Measurements from ENCODE around the gene FHIP2A.
A peak's percentile ranks its signal among the peaks of the same experiment; 100 is the strongest.
"Not testable (repeated sequence)": the region's sequence is repeated elsewhere in the genome, so short reads cannot be mapped to it uniquely, and the experiment has no call there.

The FHIP2A gene

GRCh38 chr10:114856544-114857287 lies 35.1 kb downstream of the FHIP2A start:
- no peak for DNase-seq (ENCODE audit: insufficient read length, low spot score)
- no peak for TF ChIP-seq POLR2A (IDR thresholded peaks at IDR 0.05; ENCODE audit: low read depth, low read length)
- FAIRE-seq: peak; percentile 92

- not testable (repeated sequence) for DNase-seq (ENCODE audit: insufficient read length, low spot score); FAIRE-seq
Measured at GRCh38 chr10:114857288-114857565, 35.6 kb downstream of the FHIP2A start.

GRCh38 chr10:114857922-114858629 lies 36.5 kb downstream of the FHIP2A start:
- DNase-seq (ENCODE audit: insufficient read length, low spot score) (no peak), FAIRE-seq (peak; percentile 41)
- TF ChIP-seq POLR2A (IDR thresholded peaks at IDR 0.05; ENCODE audit: low read depth, low read length): no peak

GRCh38 chr10:114859222-114859621 lies 37.6 kb downstream of the FHIP2A start:
- FAIRE-seq (no peak), DNase-seq (ENCODE audit: insufficient read length, low spot score) (no peak)
- no peak for TF ChIP-seq POLR2A (IDR thresholded peaks at IDR 0.05; ENCODE audit: low read depth, low read length)

DNA sequence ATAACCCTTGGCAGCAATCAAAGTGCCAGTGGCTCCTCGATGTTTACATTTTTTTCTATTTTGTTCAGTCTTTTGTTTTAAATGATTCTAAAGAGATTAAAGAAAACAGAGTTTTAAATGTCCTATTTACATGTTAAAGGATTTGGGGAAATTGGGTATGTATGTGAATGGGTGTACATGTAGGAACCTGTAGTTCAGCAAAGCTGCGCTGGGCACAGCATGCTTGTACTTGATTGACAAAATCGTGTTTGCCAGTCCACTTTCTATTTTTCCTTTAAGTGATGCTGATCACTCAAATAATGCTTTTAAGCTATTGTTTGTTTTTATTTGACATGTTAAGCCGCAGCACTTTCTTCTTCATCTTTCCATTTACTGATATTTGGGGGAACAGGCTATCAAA lies 40.9 kb downstream of the FHIP2A start:
- FAIRE-seq: no peak
- TF ChIP-seq POLR2A (IDR thresholded peaks at IDR 0.05; ENCODE audit: low read depth, low read length): no peak
- DNase-seq (ENCODE audit: insufficient read length, low spot score): no peak

DNA sequence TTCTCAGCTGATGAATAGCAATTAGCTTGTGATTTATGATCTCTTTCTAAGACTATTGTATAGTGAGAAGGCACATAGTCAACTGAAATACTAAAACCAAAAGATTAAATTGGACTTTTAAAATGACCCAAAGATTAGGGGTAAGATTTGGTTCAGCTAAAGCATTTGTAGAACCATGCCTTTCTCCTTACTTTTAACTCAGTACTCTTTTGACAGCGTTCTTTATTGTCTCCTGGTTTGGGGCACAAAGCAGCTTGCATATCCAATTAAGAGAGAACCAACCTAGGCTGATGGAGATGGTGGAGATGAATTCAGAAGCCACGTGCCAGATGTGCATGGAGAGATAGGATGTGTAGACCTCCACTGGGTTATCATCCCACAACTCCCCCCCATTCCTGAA lies 45.8 kb downstream of the FHIP2A start:
- FAIRE-seq (no peak), DNase-seq (ENCODE audit: insufficient read length, low spot score) (no peak)
- TF ChIP-seq POLR2A (IDR thresholded peaks at IDR 0.05; ENCODE audit: low read depth, low read length): no peak

GRCh38 chr10:114868870-114869519 lies 47.4 kb downstream of the FHIP2A start:
- FAIRE-seq: no peak
- no peak for DNase-seq (ENCODE audit: insufficient read length, low spot score)
- TF ChIP-seq POLR2A (IDR thresholded peaks at IDR 0.05; ENCODE audit: low read depth, low read length): no peak

DNA sequence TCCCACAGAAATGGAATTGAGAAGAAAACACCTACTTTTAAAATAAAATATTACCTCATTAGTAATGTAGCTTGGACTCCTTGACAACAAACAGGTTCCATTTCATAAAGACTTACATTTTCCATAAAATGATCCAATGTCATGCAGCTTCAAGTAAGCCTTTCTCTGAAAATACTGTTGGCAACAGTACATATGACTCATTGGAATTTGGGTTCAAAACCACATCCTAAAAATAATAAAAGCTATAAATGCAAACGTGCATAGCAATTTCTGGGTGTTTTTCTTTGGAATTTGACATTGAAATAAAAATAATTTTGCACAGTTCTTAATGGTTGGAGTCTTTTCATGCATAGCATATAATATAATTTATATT lies 47.9 kb downstream of the FHIP2A start:
- FAIRE-seq (peak; percentile 81), DNase-seq (ENCODE audit: insufficient read length, low spot score) (no peak)
- no peak for TF ChIP-seq POLR2A (IDR thresholded peaks at IDR 0.05; ENCODE audit: low read depth, low read length)

DNA sequence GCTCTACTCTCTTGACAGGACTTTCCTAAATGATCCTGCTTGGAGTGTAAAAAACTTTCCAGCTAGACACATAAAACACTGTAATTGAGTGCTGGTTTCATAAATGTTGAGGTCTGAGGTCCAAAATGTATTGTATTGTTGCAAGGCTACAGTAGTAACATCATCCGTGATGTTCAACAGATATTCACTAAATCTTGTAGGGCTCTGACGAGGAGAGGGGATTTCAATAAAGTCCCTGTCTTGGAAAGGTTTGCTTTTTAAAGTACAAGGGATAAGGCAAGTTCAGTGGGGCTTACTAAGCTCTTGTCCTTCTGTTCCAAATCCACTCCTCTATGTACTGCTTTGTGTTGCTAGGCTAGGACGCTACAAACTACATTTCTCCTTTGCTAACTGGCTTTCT lies 48.9 kb downstream of the FHIP2A start:
- no peak for TF ChIP-seq POLR2A (IDR thresholded peaks at IDR 0.05; ENCODE audit: low read depth, low read length)
- FAIRE-seq (no peak), DNase-seq (ENCODE audit: insufficient read length, low spot score) (no peak)

DNA sequence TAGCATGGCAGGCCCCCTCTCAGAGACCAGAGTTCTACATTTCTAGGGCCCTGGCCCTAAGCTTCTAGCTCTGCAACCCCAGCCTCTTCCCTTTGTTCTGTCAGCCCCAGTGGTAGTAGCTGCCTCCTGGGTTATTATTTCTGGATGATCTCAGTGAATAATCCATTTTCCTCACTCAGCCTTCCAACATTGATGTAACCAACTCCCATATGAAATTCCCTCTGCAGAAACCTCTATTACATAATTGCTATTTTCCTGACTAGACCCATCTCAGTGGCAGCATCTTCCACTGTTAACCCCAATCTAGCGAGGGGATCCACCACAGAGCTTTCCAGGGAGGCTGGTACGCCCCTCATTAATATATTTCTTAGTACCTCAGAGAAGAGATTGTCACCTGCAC lies 49.8 kb downstream of the FHIP2A start:
- no peak for TF ChIP-seq POLR2A (IDR thresholded peaks at IDR 0.05; ENCODE audit: low read depth, low read length)
- FAIRE-seq (no peak), DNase-seq (ENCODE audit: insufficient read length, low spot score) (no peak)
